Bronchial epithelial cell (primary cell): ENCODE data around the gene EMP2. TPM values are rescaled to one million over a fixed set of nuclear protein-coding genes. Genes with fewer than 3 reads are reported as not detected.
A peak's percentile ranks its signal among the peaks of the same experiment; 100 is the strongest.

Experiments
- DNase-seq: peaks from one replicate; pipeline ENCODE4 v3.0.0-alpha.2; 2010; ENCODE audit warnings: low read depth
- FAIRE-seq: peaks from 2 replicates; lab custom pipeline; 2011; peaks lifted over from hg19 to GRCh38; lab: Jason Lieb, UNC
- H3K27me3 ChIP-seq: 2 replicates; pipeline ENCODE4 v1.5.1; 2011; ENCODE audit warnings: low read length; ENCODE audit not compliant: control insufficient read depth, insufficient read depth
- H3K36me3 ChIP-seq: 2 replicates; pipeline ENCODE4 v1.5.1; 2011; ENCODE audit warnings: low read length; ENCODE audit not compliant: control insufficient read depth, insufficient read depth
- H3K4me3 ChIP-seq: 2 replicates; pipeline ENCODE4 v1.5.1; 2011; ENCODE audit warnings: mild to moderate bottlenecking, low read depth, low read length, control low read depth
- CTCF ChIP-seq: IDR thresholded peaks from 2 replicates; pipeline ENCODE4 v1.5.1; 2011; ENCODE audit warnings: mild to moderate bottlenecking, moderate library complexity, low read length, control low read depth, inconsistent platforms; ENCODE audit not compliant: insufficient read depth, severe bottlenecking
- total RNA-seq: library from RNA; depleted of rRNA; stranded (reverse); fragments of >200 nt; gene quantifications from 2 replicates; pipeline ENCODE4 v1.2.1, GENCODE V29; 2014

The EMP2 gene
- 15.5 and 24.6 TPM in 2 replicates for total RNA-seq

GRCh38 chr16:10579965-10580882 is at the start of gene EMP2:
Gene EMP2 (minus strand): TSS chr16:10580598. CDS start chr16:10547617, 32,981 bp downstream.
- FAIRE-seq (no peak), DNase-seq (peak; percentile 57)
- peak; percentile 80 for TF ChIP-seq CTCF

GRCh38 chr16:10629592-10629963 is 49.2 kb upstream of the EMP2 start:
- peak; percentile 12 for TF ChIP-seq CTCF
- no peak for DNase-seq
- H3K4me3 ChIP-seq = no peak overlapping the region
- no peaks in the 10 kb centered on the region for H3K36me3 ChIP-seq
- no peak for FAIRE-seq
- H3K27me3 ChIP-seq = no peaks in the 10 kb centered on the region

More at GRCh38 chr16:10579965-10580882, at the start of gene EMP2:
- Histone ChIP-seq H3K4me3 (peak within 1 kb of the TSS; percentile 87), H3K36me3 (no peaks in the 10 kb centered on the region), H3K27me3 (no peaks in the 10 kb centered on the region)

GRCh38 chr16:10625595-10626357 is 45.4 kb upstream of the EMP2 start:
- Histone ChIP-seq H3K36me3 (no peaks in the 10 kb centered on the region), H3K27me3 (no peaks in the 10 kb centered on the region), H3K4me3 (no peak overlapping the region)
- FAIRE-seq (no peak), DNase-seq (peak; percentile 79)
- no peak for TF ChIP-seq CTCF

- DNase-seq (no peak), FAIRE-seq (no peak)
- H3K4me3 ChIP-seq = no peak overlapping the region
- no peaks in the 10 kb centered on the region for H3K36me3 ChIP-seq
- no peaks in the 10 kb centered on the region for H3K27me3 ChIP-seq
- no peak for TF ChIP-seq CTCF
Measured at GRCh38 chr16:10624527-10624926, 44.1 kb upstream of the EMP2 start.

- Histone ChIP-seq H3K36me3 (no peaks in the 10 kb centered on the region), H3K27me3 (no peaks in the 10 kb centered on the region), H3K4me3 (no peak overlapping the region)
- no peak for TF ChIP-seq CTCF
- no peak for FAIRE-seq
- no peak for DNase-seq
Measured at GRCh38 chr16:10623059-10623458, 42.7 kb upstream of the EMP2 start.
